HG02943 (cell line): ENCODE measurements around the gene ZSWIM6.

Experiments used
- ATAC-seq: cut with Tn5 transposase; IDR thresholded peaks from one replicate; pipeline ENCODE4 v1.9.1; 2021; ENCODE audit warnings: mild to moderate bottlenecking, low read depth, moderate library complexity; ENCODE audit not compliant: unreplicated experiment

ZSWIM6 gene

GRCh38 chr5:61331407-61332357, at the start of gene ZSWIM6:
Gene ZSWIM6, plus strand, starts transcription at chr5:61332258. Its CDS starts 15 bp downstream, at chr5:61332273.
- ATAC-seq, result peak; percentile 67

- ATAC-seq, result no peak
Observed at GRCh38 chr5:61283471-61283870, 48.6 kb upstream of the ZSWIM6 start.

GRCh38 chr5:61285531-61285930, 46.5 kb upstream of the ZSWIM6 start:
- ATAC-seq, result no peak

GRCh38 chr5:61286446-61287132, 45.5 kb upstream of the ZSWIM6 start:
- no peak for ATAC-seq

GRCh38 chr5:61287474-61287873, 44.6 kb upstream of the ZSWIM6 start:
- ATAC-seq, result no peak

GRCh38 chr5:61289241-61289640, 42.8 kb upstream of the ZSWIM6 start:
- no peak for ATAC-seq

- no peak for ATAC-seq
Observed at GRCh38 chr5:61289669-61290306, 42.3 kb upstream of the ZSWIM6 start.

- ATAC-seq, result no peak
Observed at GRCh38 chr5:61290791-61291210, 41.3 kb upstream of the ZSWIM6 start.

- ATAC-seq, result no peak
Observed at GRCh38 chr5:61292062-61292657, 39.9 kb upstream of the ZSWIM6 start.

GRCh38 chr5:61293071-61293470, 39.0 kb upstream of the ZSWIM6 start:
- ATAC-seq, result no peak

- ATAC-seq, result no peak
Observed at GRCh38 chr5:61293873-61294272, 38.2 kb upstream of the ZSWIM6 start.

- no peak for ATAC-seq
Observed at GRCh38 chr5:61295365-61295764, 36.7 kb upstream of the ZSWIM6 start.

GRCh38 chr5:61298066-61298465, 34.0 kb upstream of the ZSWIM6 start:
- ATAC-seq, result no peak

GRCh38 chr5:61298580-61298979, 33.5 kb upstream of the ZSWIM6 start:
- ATAC-seq, result no peak

- no peak for ATAC-seq
Observed at GRCh38 chr5:61299261-61299681, 32.8 kb upstream of the ZSWIM6 start.

GRCh38 chr5:61301341-61302199, 30.5 kb upstream of the ZSWIM6 start:
- ATAC-seq, result no peak

- ATAC-seq, result no peak
Observed at GRCh38 chr5:61302200-61302563, 29.9 kb upstream of the ZSWIM6 start.

- ATAC-seq, result no peak
Observed at GRCh38 chr5:61303346-61303745, 28.7 kb upstream of the ZSWIM6 start.

GRCh38 chr5:61304590-61305381, 27.3 kb upstream of the ZSWIM6 start:
- no peak for ATAC-seq
